IPS DF 4.7 (cell line): ENCODE measurements around the gene NKX1-1.
"Not testable (repeated sequence)": the region's sequence is repeated elsewhere in the genome, so short reads cannot be mapped to it uniquely, and the experiment has no call there.

Experiments used
- DNase-seq: peaks from one replicate; pipeline ENCODE4 v3.0.0-alpha.2; 2013; ENCODE audit warnings: low spot score; ENCODE audit errors: extremely low read depth

Gene NKX1-1

GRCh38 chr4:1375051-1375721 lies 31.1 kb downstream of the NKX1-1 start:
- DNase-seq, result no peak

- no peak for DNase-seq
These were observed 31.6 kb downstream of the NKX1-1 start for GRCh38 chr4:1374706-1375045.

- no peak for DNase-seq
These were observed 32.1 kb downstream of the NKX1-1 start for GRCh38 chr4:1373892-1374705.

GRCh38 chr4:1372576-1372975 lies 33.7 kb downstream of the NKX1-1 start:
- not testable (repeated sequence) for DNase-seq

- DNase-seq, result no peak
These were observed 34.8 kb downstream of the NKX1-1 start for GRCh38 chr4:1371176-1372165.

GRCh38 chr4:1370321-1371124 lies 35.7 kb downstream of the NKX1-1 start:
- no peak for DNase-seq

GRCh38 chr4:1369479-1370079 lies 36.7 kb downstream of the NKX1-1 start:
- DNase-seq, result no peak

GRCh38 chr4:1369091-1369450 lies 37.2 kb downstream of the NKX1-1 start:
- no peak for DNase-seq

- no peak for DNase-seq
These were observed 37.7 kb downstream of the NKX1-1 start for GRCh38 chr4:1368421-1369090.

- no peak for DNase-seq
These were observed 38.3 kb downstream of the NKX1-1 start for GRCh38 chr4:1367936-1368289.

GRCh38 chr4:1367230-1367935 lies 38.9 kb downstream of the NKX1-1 start:
- DNase-seq, result no peak

- DNase-seq, result no peak
These were observed 39.6 kb downstream of the NKX1-1 start for GRCh38 chr4:1366371-1367229.

- no peak for DNase-seq
These were observed 40.7 kb downstream of the NKX1-1 start for GRCh38 chr4:1365271-1366178.

- no peak for DNase-seq
These were observed 41.5 kb downstream of the NKX1-1 start for GRCh38 chr4:1364748-1365147.

GRCh38 chr4:1364217-1364616 lies 42.0 kb downstream of the NKX1-1 start:
- no peak for DNase-seq

- DNase-seq, result no peak
These were observed 42.7 kb downstream of the NKX1-1 start for GRCh38 chr4:1363513-1363912.

GRCh38 chr4:1362521-1362920 lies 43.7 kb downstream of the NKX1-1 start:
- no peak for DNase-seq

- DNase-seq, result no peak
These were observed 44.2 kb downstream of the NKX1-1 start for GRCh38 chr4:1362046-1362445.
